Caki2 (cell line): ENCODE data around the gene CIDEA. TPM values are rescaled to one million over a fixed set of nuclear protein-coding genes. Genes with fewer than 3 reads are reported as not detected.

Source experiments
- DNase-seq: peaks from one replicate; pipeline ENCODE4 v3.0.0-alpha.2; 2015; ENCODE audit warnings: low read depth
- in situ Hi-C: cut with HindIII; loops from 2 replicates; pipeline ENCODE4 v1.10.0; 2016; ENCODE audit warnings: low sequenced_read_pairs, low pct_unique_long_range_greater_than_20kb, mixed read lengths
- total RNA-seq: library from RNA; depleted of rRNA; stranded (reverse); fragments of >200 nt; shearing (Covaris generic); gene quantifications from 2 replicates; pipeline ENCODE4 v1.2.3, GENCODE V29; 2014; ENCODE audit warnings: low replicate concordance

CIDEA gene
- total RNA-seq, 1 experiment from 2014 or later, result not detected

DNA sequence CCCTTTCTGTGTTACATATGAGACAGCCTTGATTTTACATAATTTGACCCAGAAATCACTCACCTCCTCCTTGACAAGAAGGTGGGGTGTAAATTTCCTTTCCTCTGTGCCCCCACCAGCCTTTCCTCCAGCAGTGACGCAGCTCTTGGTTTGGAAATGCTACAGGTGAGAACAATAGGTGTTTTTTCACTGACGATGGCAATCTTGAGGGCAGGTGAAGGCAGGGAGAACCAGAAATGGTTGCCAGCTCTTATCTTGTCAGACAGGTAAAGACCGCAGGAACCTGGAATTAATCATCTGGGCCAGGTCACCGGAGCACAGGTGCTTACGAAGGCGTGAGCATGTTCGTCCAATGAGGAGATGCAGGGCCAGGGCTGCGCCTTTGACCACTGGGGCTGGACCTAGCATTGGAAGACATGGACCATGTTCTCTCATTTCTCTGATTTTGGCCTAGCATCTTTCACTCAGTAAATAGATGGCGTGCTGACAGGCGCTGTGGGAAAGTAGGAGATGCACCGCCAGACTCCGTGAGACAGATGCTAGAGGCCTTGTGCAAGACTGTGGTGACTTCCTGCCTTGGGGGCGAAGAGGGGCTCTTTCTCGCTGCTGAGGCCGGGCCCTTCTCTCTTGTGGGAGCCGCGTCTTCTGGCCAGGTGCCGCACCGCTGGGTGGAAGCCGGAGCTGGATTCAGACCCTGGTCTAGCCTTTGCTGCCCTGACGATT is 4.0 kb downstream of the CIDEA start:
- in situ Hi-C loops, result no loop called here
- DNase-seq, result no peak

DNA sequence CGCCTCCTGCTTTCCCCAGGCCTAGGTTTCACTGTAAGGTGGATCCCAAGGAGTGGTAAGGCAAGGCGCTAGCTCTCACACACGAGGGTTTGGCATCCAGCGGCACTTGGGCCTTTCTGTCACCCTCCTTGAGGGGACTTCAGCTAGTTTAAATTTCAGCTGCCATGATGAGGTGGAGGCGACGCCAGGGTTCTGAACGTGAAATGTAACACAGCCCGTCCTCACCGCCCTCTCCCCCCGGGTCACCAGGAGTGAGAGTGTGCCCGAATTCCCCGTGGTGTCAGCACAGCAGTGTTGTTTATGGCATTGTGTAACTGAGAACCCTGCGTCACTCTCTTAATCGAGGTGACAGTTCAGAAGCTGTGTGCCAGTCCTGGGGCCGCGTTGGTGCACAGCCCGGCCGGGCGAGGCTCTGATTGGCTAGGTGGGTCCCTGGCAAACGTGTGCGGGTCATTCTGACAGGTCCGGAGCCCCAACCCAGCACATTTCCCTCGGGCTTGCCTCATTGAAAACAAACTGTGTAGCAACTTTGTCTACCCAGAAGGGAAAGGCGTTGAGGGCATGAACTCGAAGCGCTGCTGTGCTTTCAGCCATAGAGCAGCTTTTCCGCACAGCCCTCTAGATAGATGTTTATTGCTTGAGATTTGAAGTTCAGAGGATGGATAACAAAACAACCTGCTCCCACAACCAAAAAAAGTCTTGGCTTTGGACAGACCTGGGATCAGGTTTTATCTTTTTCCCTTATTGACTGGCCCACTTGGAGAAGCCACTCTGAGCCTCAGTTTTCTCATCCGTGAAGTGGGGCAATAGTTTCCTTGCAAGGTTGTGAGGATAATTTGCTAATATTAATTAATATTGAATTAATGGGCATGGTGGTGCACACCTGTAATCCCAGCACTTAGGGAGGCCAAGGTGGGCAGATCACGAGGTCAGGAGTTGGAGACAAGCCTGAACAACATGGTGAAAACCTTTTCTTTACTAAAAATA is 4.9 kb downstream of the CIDEA start:
- DNase-seq, result no peak
- in situ Hi-C loops, result no loop called here

DNA sequence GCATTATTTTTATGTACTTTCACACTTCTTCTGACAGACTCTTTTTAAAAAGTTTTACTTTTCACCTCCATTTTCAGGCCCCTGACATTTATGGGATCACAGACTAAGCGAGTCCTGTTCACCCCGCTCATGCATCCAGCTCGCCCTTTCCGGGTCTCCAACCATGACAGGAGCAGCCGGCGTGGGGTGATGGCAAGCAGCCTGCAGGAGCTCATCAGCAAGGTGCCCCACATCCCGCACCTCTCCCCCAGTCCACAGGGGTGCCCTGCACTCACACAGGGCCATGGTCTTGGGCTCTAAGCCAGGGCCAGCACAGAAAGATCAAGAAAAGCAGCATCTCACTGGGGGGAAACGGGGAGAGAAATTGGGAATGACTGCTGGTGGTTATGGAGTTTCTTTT is 8.6 kb downstream of the CIDEA start:
- no peak for DNase-seq
- in situ Hi-C loops, result no loop called here

DNA sequence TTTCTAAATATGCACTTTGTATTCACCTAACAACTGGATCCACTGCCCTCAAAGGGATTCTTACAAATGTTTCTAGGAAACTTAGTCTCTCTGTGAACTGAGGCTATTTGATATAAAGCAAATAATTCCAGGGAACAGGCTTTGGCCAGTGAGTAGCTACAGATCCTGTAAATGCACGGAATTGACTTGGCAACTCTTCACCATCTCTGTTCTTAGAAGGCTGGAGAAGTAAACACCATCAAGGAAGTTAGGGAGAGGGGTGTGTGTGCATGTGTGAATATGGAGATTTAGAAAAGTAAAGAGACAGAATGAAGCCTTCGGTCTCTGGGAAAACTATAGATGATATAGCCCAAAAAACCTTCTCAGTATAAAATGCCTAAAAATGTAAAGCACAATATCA is 10.7 kb downstream of the CIDEA start:
- in situ Hi-C loops, result no loop called here

DNA sequence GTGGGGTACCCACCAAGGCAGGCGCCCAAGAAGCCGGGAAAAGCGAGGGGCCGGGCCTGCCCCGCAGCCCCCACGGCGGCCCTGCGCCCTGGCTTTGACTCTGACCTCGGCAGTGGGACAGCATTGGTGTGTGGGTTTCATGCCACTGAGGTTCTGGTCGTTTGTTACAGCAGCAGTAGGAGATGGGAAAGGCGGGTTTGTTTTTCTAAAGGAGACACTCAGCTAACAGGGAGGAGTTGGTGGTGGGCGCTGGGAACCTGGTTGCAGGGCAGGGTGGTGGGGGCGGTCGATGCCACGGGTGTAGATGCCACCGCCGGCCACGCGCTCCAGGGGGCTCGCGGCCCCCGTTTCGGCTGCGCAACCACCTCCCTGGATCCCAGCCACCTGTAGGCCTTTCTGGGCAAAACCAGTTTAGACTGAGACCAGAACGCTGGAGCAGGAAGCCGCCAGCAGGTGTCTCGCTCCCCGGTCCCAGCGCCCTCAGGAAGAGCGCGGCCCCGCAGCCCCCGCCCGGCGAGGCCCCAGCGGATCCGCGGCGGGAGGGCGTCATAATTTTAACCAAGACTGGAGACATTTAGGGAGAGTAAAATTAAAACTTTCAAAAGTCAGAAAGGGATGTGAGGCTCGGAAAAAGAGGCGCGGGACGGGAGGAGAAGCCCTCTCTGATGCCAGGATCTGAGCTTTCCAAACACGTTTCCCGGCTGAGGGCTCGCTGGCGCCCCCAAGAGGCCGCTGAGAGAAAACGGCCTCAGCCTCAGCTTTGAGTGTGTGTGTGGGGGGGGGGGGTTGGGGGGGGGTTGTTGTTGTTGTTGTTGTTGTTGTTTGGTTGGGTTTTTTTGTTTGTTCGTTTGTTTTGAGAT is 17.4 kb downstream of the CIDEA start:
- in situ Hi-C loops, result no loop called here
- peak; percentile 66 for DNase-seq

More for the DNA sequence above, 10.7 kb downstream of the CIDEA start:
- DNase-seq, result no peak

DNA sequence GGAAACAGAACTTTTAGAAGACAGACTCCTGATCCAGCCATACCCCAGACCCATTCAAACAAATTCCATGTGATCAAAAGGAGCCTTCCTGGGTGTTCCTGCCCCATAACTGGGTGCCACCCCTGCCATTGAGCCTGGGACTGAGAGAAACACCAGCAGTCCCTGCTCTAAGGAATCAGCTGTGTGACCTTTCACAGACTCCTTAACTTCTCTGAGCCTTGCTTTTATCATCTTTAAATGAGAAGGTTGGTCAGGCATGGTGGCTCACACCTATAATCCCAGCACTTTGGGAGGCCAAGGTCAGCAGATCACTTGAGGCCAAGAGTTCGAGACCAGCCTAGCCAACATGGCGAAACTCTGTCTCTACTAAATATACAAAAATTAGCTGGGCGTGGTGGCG is 20.6 kb downstream of the CIDEA start:
- in situ Hi-C loops, result no loop called here
- DNase-seq, result no peak

DNA sequence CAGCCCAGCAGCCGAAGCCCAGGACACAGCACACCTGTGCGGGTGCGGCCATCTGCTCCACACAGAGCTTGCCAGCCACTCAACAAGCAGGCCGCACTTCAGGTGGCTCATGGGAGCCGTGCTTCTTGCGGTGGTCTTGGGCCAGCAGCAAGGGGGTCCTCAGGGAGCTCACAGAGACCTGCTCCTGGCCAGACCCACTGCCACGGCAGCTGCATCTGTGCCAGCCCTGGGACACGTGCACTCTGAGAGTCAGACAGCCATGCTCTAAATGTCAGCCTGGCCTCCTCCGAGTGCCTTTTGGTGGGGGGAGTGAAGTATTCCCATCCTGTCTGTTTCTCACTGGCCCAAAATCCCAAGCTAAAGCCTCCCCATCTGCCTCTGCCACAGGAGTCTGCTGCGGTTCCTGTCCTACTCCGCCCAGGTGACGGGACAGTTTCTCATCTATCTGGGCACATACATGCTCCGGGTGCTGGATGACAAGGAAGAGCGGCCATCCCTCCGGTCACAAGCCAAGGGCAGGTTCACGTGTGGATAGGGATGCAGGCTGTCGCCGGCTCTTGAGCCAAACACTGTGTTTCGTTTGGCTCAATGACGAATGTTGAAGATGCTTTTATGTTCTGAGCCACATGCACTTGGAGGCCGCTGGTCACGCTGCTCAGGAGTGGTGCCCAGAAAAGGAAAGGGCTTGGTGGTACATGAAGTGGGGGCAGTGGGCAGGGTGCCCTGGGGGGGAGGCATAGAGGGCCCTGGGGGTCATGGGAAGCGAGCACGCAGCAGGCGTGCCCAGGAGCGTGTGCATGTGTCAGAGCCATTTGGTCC is 22.8 kb downstream of the CIDEA start:
- in situ Hi-C loops, result no loop called here

DNA sequence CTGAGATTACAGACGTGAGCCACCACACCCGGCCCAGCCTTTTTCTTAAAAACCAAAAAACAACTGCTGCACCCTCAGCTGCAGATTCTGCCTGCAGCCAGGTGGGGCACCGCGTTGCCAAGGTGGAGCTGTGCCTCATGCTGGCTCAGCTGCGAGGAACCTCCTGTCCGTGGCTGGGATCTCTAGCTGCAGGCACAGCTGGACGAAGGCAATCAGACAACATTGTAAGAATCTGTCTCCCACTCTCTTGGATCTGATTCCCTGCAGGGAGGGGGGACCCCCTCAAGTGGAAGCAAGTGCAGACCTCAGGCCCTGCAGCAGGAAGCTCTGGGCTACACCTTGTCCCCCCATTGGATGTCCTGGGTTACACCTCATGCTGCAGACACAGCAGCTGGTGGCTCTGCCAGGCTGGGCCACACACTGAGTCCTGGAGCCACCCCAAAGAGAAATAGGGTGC is 24.1 kb downstream of the CIDEA start:
- DNase-seq, result no peak
- in situ Hi-C loops, result no loop called here

More for the DNA sequence above, 22.8 kb downstream of the CIDEA start:
- no peak for DNase-seq

DNA sequence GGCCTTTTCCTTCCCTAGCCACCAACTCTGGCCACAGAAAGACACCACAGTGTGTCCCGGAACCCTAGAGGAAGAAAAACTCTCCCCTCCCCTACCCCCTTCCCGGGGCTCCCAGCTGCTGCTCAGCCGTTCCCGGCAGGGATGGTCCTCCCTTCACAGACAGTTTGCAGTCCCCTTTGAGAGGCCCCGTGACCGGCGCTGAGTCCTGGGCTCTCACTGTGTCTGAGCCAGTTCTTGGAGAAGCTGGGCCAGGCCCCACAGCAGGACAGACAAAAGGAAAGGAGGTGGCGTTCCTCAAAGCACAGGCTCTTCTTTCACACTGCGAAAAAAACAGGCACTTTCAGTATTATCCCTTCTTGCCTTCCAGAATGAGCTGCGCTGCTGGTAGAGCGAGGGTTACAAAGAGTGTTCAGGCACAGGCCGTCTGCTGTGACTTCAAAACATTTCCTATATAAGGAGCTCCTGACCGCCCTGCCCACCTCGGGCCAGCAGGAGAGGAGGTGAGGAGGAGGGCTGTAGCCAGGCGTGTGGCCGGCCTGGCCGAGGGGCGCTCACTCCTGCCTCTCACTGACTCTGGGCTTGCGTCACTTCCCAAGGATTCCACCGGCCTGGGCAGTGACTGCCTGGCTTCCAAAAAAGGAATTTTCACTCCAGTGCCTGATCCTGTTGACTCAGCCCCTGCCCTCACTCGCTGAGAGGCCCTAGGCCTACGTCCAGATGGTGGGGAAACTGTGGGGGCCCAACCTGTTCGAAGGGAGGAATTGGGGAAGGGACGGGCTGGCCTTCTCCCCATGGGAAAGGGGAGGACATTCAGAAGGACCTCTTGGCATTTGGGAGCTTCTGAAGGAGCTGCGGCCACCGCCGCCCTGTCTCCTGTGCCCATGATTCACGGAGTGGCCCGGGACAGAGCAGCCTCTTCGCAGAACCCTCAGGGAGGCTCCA is 24.9 kb downstream of the CIDEA start:
- DNase-seq, result no peak
- in situ Hi-C loops, result no loop called here

DNA sequence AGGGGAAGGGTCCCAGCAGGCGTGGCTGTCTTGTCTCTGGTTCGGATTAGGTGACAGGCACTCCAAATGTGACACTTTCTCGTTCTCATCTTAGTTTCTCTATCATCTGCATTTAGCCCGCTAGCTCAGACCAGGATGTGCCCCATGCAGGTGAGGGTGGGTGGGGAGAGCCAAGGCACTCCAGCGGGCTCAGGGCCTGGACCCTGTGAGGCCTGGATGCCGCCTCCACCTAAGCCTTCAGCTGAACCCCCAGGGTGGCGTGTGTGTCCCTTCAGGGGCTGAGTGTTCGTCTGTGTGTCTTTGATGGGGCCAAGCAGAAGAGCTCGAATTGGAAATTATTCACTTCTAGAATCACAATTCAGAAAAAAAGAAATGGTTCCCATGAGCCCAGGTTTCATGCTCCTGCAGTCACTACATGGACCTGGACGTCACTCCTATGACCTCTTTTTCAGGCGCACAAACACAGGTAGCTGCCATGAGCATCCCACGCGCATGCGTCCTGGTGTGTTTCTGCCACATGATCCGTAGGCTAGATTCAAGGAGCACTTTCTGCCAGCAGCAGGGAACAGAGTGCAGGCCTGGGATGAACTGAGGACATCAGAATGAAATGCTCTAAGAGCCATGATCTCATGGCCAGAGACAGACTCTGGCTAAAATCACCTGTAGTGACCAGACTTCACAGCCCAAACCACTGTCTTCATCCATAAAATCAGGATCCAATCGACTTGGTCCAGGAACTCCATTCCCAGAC is 25.8 kb downstream of the CIDEA start:
- DNase-seq, result no peak
- in situ Hi-C loops, result no loop called here

DNA sequence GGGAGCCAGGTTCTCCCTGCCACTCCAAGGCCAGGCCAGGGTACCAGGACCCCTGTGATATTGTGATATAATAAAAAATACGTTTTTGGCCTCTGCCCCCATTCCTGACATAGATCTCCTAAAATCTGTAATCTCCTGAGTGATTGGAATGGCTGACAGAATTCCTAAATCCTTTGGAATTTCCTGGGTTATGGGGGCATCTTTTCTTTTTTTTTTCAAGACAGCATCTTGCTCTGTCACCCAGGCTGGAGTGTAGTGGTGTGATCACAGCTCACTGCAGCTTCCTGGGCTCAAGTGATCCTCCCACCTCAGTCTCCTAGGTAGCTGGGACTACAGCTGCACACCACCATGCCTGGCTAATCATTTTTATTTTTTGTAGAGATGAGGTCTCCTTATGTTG is 27.7 kb downstream of the CIDEA start:
- no peak for DNase-seq
- in situ Hi-C loops, result no loop called here

DNA sequence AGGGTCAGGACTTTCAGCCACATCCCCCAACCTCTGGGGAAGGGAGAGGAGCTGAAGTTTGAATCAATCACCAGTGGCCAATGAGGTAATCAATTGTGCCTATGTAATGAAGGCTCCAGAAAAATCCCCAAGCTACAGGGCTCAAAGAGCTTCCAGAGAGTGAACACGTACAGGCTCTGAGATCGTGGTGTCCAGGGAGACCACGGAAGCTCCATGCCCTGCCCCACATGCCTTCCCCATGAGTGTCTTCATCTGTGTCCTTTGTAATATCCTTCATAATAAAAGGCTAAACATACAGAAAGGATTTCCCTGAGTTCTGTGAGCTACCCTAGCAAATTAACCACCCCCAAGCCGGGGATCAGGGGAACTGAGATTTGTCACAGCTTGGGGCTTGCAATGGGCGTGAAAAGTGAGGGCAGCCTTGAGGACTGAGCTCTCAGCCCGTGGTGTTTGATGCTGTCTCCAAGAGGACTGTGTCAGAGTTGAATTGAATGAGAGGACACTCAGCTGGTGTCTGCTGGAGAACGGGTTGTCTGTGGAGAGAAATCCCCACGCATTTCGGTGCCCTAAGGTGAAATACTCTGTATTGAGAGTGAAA is 28.4 kb downstream of the CIDEA start:
- DNase-seq, result no peak
- in situ Hi-C loops, result no loop called here

DNA sequence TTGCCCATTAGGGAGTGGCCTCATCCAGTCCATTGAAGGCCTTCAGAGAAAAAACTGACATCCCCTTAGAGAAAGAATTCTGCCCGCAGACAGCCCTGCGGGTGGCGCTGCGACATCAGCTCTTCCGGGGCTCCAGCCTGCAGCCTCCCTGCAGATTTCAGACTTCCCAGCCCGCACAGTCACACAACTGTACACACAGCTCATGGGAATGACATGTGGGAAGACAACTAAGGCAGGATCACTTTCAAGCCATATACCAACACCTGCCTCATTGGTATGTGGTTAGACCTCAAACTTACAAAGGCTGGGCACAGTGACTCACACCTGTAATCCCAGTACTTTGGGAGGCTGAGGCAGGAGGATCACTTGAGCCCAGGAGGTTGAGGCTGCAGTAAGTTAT is 29.1 kb downstream of the CIDEA start:
- in situ Hi-C loops, result no loop called here
- DNase-seq, result no peak

DNA sequence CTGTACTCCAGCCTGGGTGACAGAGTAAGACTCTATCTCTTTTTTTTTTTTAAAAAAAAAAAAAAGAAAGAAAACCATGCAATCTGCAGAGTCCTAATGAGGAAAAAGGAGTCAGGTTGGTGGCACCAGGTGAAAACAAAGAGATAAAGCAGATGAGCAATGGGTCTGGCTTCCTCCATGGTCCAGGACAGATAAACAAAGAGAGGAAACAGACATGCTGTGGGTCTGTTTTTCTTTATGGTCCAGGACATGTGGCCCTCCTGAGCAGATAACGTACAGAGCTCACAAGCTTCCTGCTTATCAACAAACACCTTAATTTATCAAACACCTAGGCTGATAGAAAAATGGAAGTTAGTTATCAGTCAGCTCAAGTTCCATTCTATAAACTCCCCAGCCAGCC is 29.5 kb downstream of the CIDEA start:
- no peak for DNase-seq
- in situ Hi-C loops, result no loop called here

DNA sequence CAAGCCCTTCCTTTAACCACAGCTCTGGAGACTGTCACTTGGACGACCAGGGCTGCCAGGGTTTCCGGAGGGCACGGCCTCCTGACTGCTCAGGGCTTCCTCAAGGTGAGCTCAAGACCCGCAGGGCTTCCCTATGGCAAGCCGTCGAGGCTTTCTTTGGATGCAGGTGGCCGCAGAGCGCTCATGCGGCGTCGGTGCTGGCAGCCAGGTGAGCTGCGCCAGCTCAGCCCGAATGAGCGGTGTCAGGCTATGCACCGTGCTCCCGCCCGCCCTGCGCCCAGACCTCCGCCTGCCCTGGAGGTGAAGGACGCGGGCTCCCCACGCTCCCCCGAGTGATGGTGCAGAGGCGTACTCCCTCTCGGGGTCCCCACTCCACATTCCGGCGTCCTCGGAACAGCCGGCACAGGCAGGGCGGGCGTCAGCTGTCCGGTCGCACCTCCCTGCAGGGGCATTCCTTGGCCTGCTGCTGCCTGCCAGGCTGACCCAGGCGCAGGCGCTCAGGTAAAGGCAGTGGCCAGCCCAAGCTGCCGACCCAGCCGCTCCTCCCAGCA is 33.0 kb downstream of the CIDEA start:
- in situ Hi-C loops, result no loop called here
- no peak for DNase-seq
